ENCODE data around the gene ZNF334.

DNA sequence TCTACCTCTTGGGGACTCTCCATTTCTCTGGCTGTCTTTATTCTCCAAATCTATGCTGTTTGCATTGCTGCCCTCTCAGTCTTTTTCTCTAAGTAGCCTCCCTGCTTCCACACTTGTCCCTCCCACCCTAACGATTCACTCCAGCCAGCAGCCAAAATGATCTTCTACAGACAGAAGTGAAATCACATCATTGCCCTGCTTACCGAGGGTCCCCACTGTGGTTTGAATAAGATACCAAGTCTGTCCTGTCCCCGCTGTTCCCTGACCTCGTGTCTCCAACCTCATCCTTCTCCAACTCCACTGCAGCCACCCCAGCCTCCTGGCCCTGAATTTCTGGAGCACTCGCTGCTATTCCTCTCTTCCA lies 48.6 kb upstream of the ZNF334 start:
- TF ChIP-seq, protein P1, sequence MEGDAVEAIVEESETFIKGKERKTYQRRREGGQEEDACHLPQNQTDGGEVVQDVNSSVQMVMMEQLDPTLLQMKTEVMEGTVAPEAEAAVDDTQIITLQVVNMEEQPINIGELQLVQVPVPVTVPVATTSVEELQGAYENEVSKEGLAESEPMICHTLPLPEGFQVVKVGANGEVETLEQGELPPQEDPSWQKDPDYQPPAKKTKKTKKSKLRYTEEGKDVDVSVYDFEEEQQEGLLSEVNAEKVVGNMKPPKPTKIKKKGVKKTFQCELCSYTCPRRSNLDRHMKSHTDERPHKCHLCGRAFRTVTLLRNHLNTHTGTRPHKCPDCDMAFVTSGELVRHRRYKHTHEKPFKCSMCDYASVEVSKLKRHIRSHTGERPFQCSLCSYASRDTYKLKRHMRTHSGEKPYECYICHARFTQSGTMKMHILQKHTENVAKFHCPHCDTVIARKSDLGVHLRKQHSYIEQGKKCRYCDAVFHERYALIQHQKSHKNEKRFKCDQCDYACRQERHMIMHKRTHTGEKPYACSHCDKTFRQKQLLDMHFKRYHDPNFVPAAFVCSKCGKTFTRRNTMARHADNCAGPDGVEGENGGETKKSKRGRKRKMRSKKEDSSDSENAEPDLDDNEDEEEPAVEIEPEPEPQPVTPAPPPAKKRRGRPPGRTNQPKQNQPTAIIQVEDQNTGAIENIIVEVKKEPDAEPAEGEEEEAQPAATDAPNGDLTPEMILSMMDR (IDR thresholded peaks at IDR 0.05), result no peak
- TF ChIP-seq POLR2A (IDR thresholded peaks at IDR 0.05), result no peak
